IPS-18a (cell line): ENCODE results near the gene CD81.

ENCODE experiments used
- H3K27ac ChIP-seq: one replicate; pipeline ENCODE4 v1.5.1; 2013; ENCODE audit warnings: low read length
- H3K27me3 ChIP-seq: one replicate; pipeline ENCODE4 v1.6.1; 2013; ENCODE audit warnings: mild to moderate bottlenecking, low read length; ENCODE audit not compliant: control insufficient read depth, insufficient read depth
- H3K36me3 ChIP-seq: one replicate; pipeline ENCODE4 v1.6.1; 2013; ENCODE audit warnings: low read depth, low read length; ENCODE audit not compliant: control insufficient read depth
- H3K4me1 ChIP-seq: one replicate; pipeline ENCODE4 v1.6.1; 2013; ENCODE audit warnings: low read depth, low read length; ENCODE audit not compliant: control insufficient read depth
- H3K4me3 ChIP-seq: one replicate; pipeline ENCODE4 v1.5.1; 2013; ENCODE audit warnings: low read length
- H3K9ac ChIP-seq: one replicate; pipeline ENCODE4 v1.6.1; 2013; ENCODE audit warnings: mild to moderate bottlenecking, low read length, moderate library complexity
- H3K9me3 ChIP-seq: one replicate; pipeline ENCODE4 v1.6.1; 2013; ENCODE audit warnings: low read depth, low read length; ENCODE audit not compliant: control insufficient read depth

The CD81 gene

GRCh38 chr11:2402890-2403645 is 26.0 kb downstream of the CD81 start:
- no peak overlapping the region for H3K27ac ChIP-seq
- H3K9me3 ChIP-seq, result no peaks in the 10 kb centered on the region
- no peaks in the 10 kb centered on the region for H3K27me3 ChIP-seq
- H3K9ac ChIP-seq, result no peak overlapping the region
- peaks cover 7% of the 10 kb centered on the region for H3K36me3 ChIP-seq
- H3K4me1 ChIP-seq, result no peaks in the 10 kb centered on the region
- H3K4me3 ChIP-seq, result no peak overlapping the region

- Histone ChIP-seq H3K9ac (no peak overlapping the region), H3K27me3 (no peaks in the 10 kb centered on the region), H3K27ac (no peak overlapping the region), H3K4me3 (no peak overlapping the region), H3K4me1 (no peaks in the 10 kb centered on the region), H3K9me3 (no peaks in the 10 kb centered on the region), H3K36me3 (peaks cover 7% of the 10 kb centered on the region)
Observed at GRCh38 chr11:2404735-2405196, 27.7 kb downstream of the CD81 start.

GRCh38 chr11:2406451-2406850 is 29.3 kb downstream of the CD81 start:
- Histone ChIP-seq H3K27me3 (no peaks in the 10 kb centered on the region), H3K4me1 (no peaks in the 10 kb centered on the region), H3K4me3 (no peak overlapping the region), H3K27ac (no peak overlapping the region), H3K36me3 (peaks cover 7% of the 10 kb centered on the region), H3K9ac (no peak overlapping the region), H3K9me3 (no peaks in the 10 kb centered on the region)

GRCh38 chr11:2406878-2407410 is 29.8 kb downstream of the CD81 start:
- H3K36me3 ChIP-seq, result peaks cover 7% of the 10 kb centered on the region
- no peak overlapping the region for H3K9ac ChIP-seq
- H3K4me1 ChIP-seq, result no peaks in the 10 kb centered on the region
- no peak overlapping the region for H3K4me3 ChIP-seq
- H3K9me3 ChIP-seq, result no peaks in the 10 kb centered on the region
- no peak overlapping the region for H3K27ac ChIP-seq
- H3K27me3 ChIP-seq, result no peaks in the 10 kb centered on the region

GRCh38 chr11:2408671-2409070 is 31.6 kb downstream of the CD81 start:
- no peaks in the 10 kb centered on the region for H3K4me1 ChIP-seq
- no peaks in the 10 kb centered on the region for H3K9me3 ChIP-seq
- no peak overlapping the region for H3K9ac ChIP-seq

GRCh38 chr11:2409126-2409525 is 32.0 kb downstream of the CD81 start:
- Histone ChIP-seq H3K27ac (no peak overlapping the region), H3K9ac (no peak overlapping the region), H3K27me3 (no peaks in the 10 kb centered on the region), H3K36me3 (no peaks in the 10 kb centered on the region), H3K4me1 (no peaks in the 10 kb centered on the region), H3K4me3 (no peak overlapping the region), H3K9me3 (no peaks in the 10 kb centered on the region)

More at GRCh38 chr11:2408671-2409070, 31.6 kb downstream of the CD81 start:
- H3K4me3 ChIP-seq, result no peak overlapping the region
- H3K27ac ChIP-seq, result no peak overlapping the region
- no peaks in the 10 kb centered on the region for H3K27me3 ChIP-seq
- no peaks in the 10 kb centered on the region for H3K36me3 ChIP-seq

GRCh38 chr11:2409611-2410468 is 32.7 kb downstream of the CD81 start:
- no peaks in the 10 kb centered on the region for H3K27me3 ChIP-seq
- no peaks in the 10 kb centered on the region for H3K4me1 ChIP-seq
- no peaks in the 10 kb centered on the region for H3K36me3 ChIP-seq
- no peak overlapping the region for H3K4me3 ChIP-seq
- H3K27ac ChIP-seq, result no peak overlapping the region
- no peak overlapping the region for H3K9ac ChIP-seq
- no peaks in the 10 kb centered on the region for H3K9me3 ChIP-seq

GRCh38 chr11:2410616-2411015 is 33.5 kb downstream of the CD81 start:
- no peak overlapping the region for H3K27ac ChIP-seq
- H3K4me3 ChIP-seq, result no peak overlapping the region
- H3K36me3 ChIP-seq, result no peaks in the 10 kb centered on the region
- H3K9ac ChIP-seq, result no peak overlapping the region
- no peaks in the 10 kb centered on the region for H3K9me3 ChIP-seq
- no peaks in the 10 kb centered on the region for H3K27me3 ChIP-seq
- H3K4me1 ChIP-seq, result no peaks in the 10 kb centered on the region

GRCh38 chr11:2411446-2412305 is 34.6 kb downstream of the CD81 start:
- H3K27me3 ChIP-seq, result no peaks in the 10 kb centered on the region
- H3K9ac ChIP-seq, result no peak overlapping the region
- H3K27ac ChIP-seq, result no peak overlapping the region
- H3K4me1 ChIP-seq, result no peaks in the 10 kb centered on the region
- no peak overlapping the region for H3K4me3 ChIP-seq
- H3K36me3 ChIP-seq, result no peaks in the 10 kb centered on the region
- no peaks in the 10 kb centered on the region for H3K9me3 ChIP-seq

GRCh38 chr11:2412323-2412722 is 35.2 kb downstream of the CD81 start:
- H3K36me3 ChIP-seq, result no peaks in the 10 kb centered on the region
- no peak overlapping the region for H3K4me3 ChIP-seq
- H3K27ac ChIP-seq, result no peak overlapping the region
- H3K27me3 ChIP-seq, result no peaks in the 10 kb centered on the region
- H3K9ac ChIP-seq, result no peak overlapping the region
- no peaks in the 10 kb centered on the region for H3K9me3 ChIP-seq
- H3K4me1 ChIP-seq, result no peaks in the 10 kb centered on the region
